GM23338 (cell line): ENCODE measurements around the gene IGF2R. TPM values are rescaled to one million over a fixed set of nuclear protein-coding genes. Genes with fewer than 3 reads are reported as not detected.

Source experiments
- ATAC-seq: fragments of 200-7000 bp; cut with Tn5 transposase; 3 replicates; pipeline ENCODE4 v1.9.1; 2020
- DNase-seq: peaks from one replicate; pipeline ENCODE4 v3.0.0-alpha.2; 2015; ENCODE audit warnings: low spot score
- H2AFZ ChIP-seq: fragments of 200-600 bp; sonication (generic); 2 replicates; pipeline ENCODE4 v1.8.0; 2016; ENCODE audit warnings: antibody characterized with exemption, mild to moderate bottlenecking, moderate library complexity
- H3F3A ChIP-seq: fragments of 200-600 bp; sonication (generic); replicated peaks from 2 replicates; pipeline ENCODE4 v1.8.0; 2017; ENCODE audit warnings: antibody characterized with exemption, mixed run types, low read depth
- H3K27ac ChIP-seq: fragments of 200-600 bp; sonication (generic); 2 replicates; pipeline ENCODE4 v1.6.1; 2016; ENCODE audit warnings: low read depth
- H3K27me3 ChIP-seq: fragments of 200-600 bp; sonication (generic); 2 replicates; pipeline ENCODE4 v1.8.0; 2016; ENCODE audit warnings: mild to moderate bottlenecking, mixed run types, moderate library complexity; ENCODE audit not compliant: insufficient read depth
- H3K36me3 ChIP-seq: fragments of 200-600 bp; sonication (generic); 2 replicates; pipeline ENCODE4 v1.8.0; 2016; ENCODE audit warnings: mild to moderate bottlenecking; ENCODE audit not compliant: insufficient read depth
- H3K4me1 ChIP-seq: fragments of 200-600 bp; sonication (generic); 2 replicates; pipeline ENCODE4 v1.8.0; 2016; ENCODE audit warnings: mild to moderate bottlenecking, moderate library complexity; ENCODE audit not compliant: insufficient read depth
- H3K4me2 ChIP-seq: fragments of 200-600 bp; sonication (generic); 2 replicates; pipeline ENCODE4 v1.7.1; 2017; ENCODE audit warnings: mixed run types
- H3K4me3 ChIP-seq: fragments of 200-600 bp; sonication (generic); 2 replicates; pipeline ENCODE4 v1.6.1; 2016; ENCODE audit warnings: mixed run types
- H3K79me2 ChIP-seq: fragments of 200-600 bp; sonication (generic); replicated peaks from 2 replicates; pipeline ENCODE4 v1.8.0; 2017; ENCODE audit warnings: mild to moderate bottlenecking; ENCODE audit not compliant: insufficient read depth
- H3K9me2 ChIP-seq: fragments of 200-600 bp; sonication (generic); 2 replicates; pipeline ENCODE4 v1.8.0; 2017; ENCODE audit not compliant: insufficient read depth
- H4K20me1 ChIP-seq: fragments of 200-600 bp; sonication (generic); replicated peaks from 2 replicates; pipeline ENCODE4 v1.8.0; 2017; ENCODE audit warnings: mild to moderate bottlenecking; ENCODE audit not compliant: insufficient read depth
- H3K27ac Mint-ChIP-seq: 2 replicates; pipeline ENCODE4 v1.8.0; 2020; ENCODE audit warnings: inconsistent platforms, mild to moderate bottlenecking, moderate library complexity, mixed read lengths
- H3K27me3 Mint-ChIP-seq: 3 replicates; pipeline ENCODE4 v1.8.0; 2022; ENCODE audit warnings: low read depth, mild to moderate bottlenecking, moderate library complexity, mixed read lengths, inconsistent platforms; ENCODE audit not compliant: insufficient read depth, poor library complexity
- H3K36me3 Mint-ChIP-seq: 3 replicates; pipeline ENCODE4 v1.8.0; 2021; ENCODE audit warnings: low read depth, mild to moderate bottlenecking, inconsistent platforms, moderate library complexity, mixed read lengths
- H3K4me1 Mint-ChIP-seq: 3 replicates; pipeline ENCODE4 v1.8.0; 2020; ENCODE audit warnings: mild to moderate bottlenecking, inconsistent platforms, mixed read lengths
- H3K4me3 Mint-ChIP-seq: 3 replicates; pipeline ENCODE4 v1.8.0; 2021; ENCODE audit warnings: moderate library complexity, mild to moderate bottlenecking, inconsistent platforms, mixed read lengths
- H3K9me3 Mint-ChIP-seq: 3 replicates; pipeline ENCODE4 v1.8.0; 2020; ENCODE audit warnings: moderate library complexity, mild to moderate bottlenecking, inconsistent platforms, mixed read lengths
- CREB1 ChIP-seq: fragments of 250-450 bp; sonication (Bioruptor Pico); IDR thresholded peaks from 2 replicates; pipeline ENCODE4 v1.5.0; 2020; ENCODE audit warnings: low read depth, mild to moderate bottlenecking, moderate library complexity
- EZH2 ChIP-seq: fragments of 200-600 bp; sonication (generic); IDR thresholded peaks from one replicate; pipeline ENCODE4 v1.8.0; 2017; ENCODE audit warnings: antibody characterized with exemption, mild to moderate bottlenecking, low read depth; ENCODE audit not compliant: unreplicated experiment
- EZH2phosphoT487 ChIP-seq: fragments of 200-600 bp; sonication (generic); IDR thresholded peaks from one replicate; pipeline ENCODE4 v1.8.1; 2018; ENCODE audit warnings: antibody characterized with exemption; ENCODE audit not compliant: unreplicated experiment
- JUNB ChIP-seq: IDR thresholded peaks from one replicate; pipeline ENCODE4 v1.6.1; 2016; ENCODE audit warnings: antibody characterized with exemption; ENCODE audit not compliant: unreplicated experiment
- NANOG ChIP-seq: IDR thresholded peaks from 2 replicates; pipeline ENCODE4 v1.6.1; 2016; ENCODE audit warnings: antibody characterized with exemption, borderline replicate concordance
- POLR2AphosphoS5 ChIP-seq: IDR thresholded peaks from 2 replicates; pipeline ENCODE4 v1.6.1; 2016; ENCODE audit warnings: antibody characterized with exemption, low read depth
- REST ChIP-seq: IDR thresholded peaks from one replicate; pipeline ENCODE4 v1.6.1; 2018; ENCODE audit warnings: antibody characterized with exemption; ENCODE audit not compliant: unreplicated experiment
- STAT1 ChIP-seq: IDR thresholded peaks from one replicate; pipeline ENCODE4 v1.6.1; 2016; ENCODE audit warnings: antibody characterized with exemption; ENCODE audit not compliant: unreplicated experiment
- ZNF114 ChIP-seq: fragments of 250-450 bp; sonication (Bioruptor Pico); IDR thresholded peaks from 2 replicates; pipeline ENCODE4 v1.5.0; 2020; ENCODE audit warnings: mild to moderate bottlenecking, moderate library complexity
- ZNF331 ChIP-seq: fragments of 250-450 bp; sonication (Bioruptor Pico); IDR thresholded peaks from 2 replicates; pipeline ENCODE4 v1.5.0; 2020; ENCODE audit warnings: low read depth, mild to moderate bottlenecking, moderate library complexity
- polyA plus RNA-seq: library from polyadenylated mRNA; unstranded; fragments of >200 nt; fragmentation: Nextera tagmentation; extraction: Ambion mirVana; gene quantifications from 2 replicates; pipeline ENCODE4 v1.2.1, GENCODE V29; 2016
- total RNA-seq: library from RNA; depleted of rRNA; stranded (reverse); fragments of >200 nt; shearing (Covaris generic); gene quantifications from 2 replicates; pipeline ENCODE4 v1.2.3, GENCODE V29; 2014
- TF ChIP-seq, protein P1 (sequence below), 2 experiments: fragments of 200-600 bp in 1 of 2; sonication (generic) in 1 of 2; conservative IDR thresholded peaks; 2 replicates each; pipeline versions ENCODE4 v1.5.1 to v1.6.1; 2016 to 2017; ENCODE audit warnings: antibody characterized with exemption in 2 of 2, low read depth in 2 of 2, mild to moderate bottlenecking in 2 of 2, moderate library complexity in 1 of 2
- TF ChIP-seq, protein P2 (sequence below): IDR thresholded peaks from 2 replicates; pipeline ENCODE4 v1.6.1; 2016; ENCODE audit warnings: antibody characterized with exemption
- TF ChIP-seq, protein P3 (sequence below): fragments of 250-450 bp; sonication (Bioruptor Pico); IDR thresholded peaks from 2 replicates; pipeline ENCODE4 v1.5.0; 2020; ENCODE audit warnings: mild to moderate bottlenecking, moderate library complexity

IGF2R gene
- total and polyA plus RNA-seq, 2 experiments from 2014 or later = 12.5 to 76.4 TPM

- H3K9me3 Mint-ChIP-seq = peaks cover 6% of the 10 kb centered on the region; the same call in 2 of the 3 replicates
- no peak for DNase-seq
- H3K27me3 ChIP-seq = no peaks in the 10 kb centered on the region
- peaks cover 6% of the 10 kb centered on the region; the same call in 2 of the 3 replicates for H3K36me3 Mint-ChIP-seq
- no peaks in the 10 kb centered on the region for H3K4me1 Mint-ChIP-seq
- no peaks in the 10 kb centered on the region for H4K20me1 ChIP-seq
- no peaks in the 10 kb centered on the region for H3K36me3 ChIP-seq
- no peak overlapping the region for H2AFZ ChIP-seq
- no peaks in the 10 kb centered on the region for H3K79me2 ChIP-seq
- H3K4me1 ChIP-seq = no peaks in the 10 kb centered on the region
- ATAC-seq = no peak
- no peaks in the 10 kb centered on the region; the same call in 1 of the 2 replicates for H3K9me2 ChIP-seq
- no peaks in the 10 kb centered on the region for H3F3A ChIP-seq
- no peak overlapping the region for H3K27ac ChIP-seq
- H3K4me2 ChIP-seq = no peak overlapping the region
- H3K4me3 Mint-ChIP-seq = no peak overlapping the region
- no peak overlapping the region for H3K4me3 ChIP-seq
- TF ChIP-seq EZH2 (no peak), STAT1 (no peak), EZH2phosphoT487 (no peak), NANOG (no peak), CREB1 (CRISPR knock-in tag) (no peak), POLR2AphosphoS5 (no peak), REST (no peak), ZNF331 (CRISPR knock-in tag) (no peak), JUNB (no peak), ZNF114 (no peak)
- TF ChIP-seq, protein P1, sequence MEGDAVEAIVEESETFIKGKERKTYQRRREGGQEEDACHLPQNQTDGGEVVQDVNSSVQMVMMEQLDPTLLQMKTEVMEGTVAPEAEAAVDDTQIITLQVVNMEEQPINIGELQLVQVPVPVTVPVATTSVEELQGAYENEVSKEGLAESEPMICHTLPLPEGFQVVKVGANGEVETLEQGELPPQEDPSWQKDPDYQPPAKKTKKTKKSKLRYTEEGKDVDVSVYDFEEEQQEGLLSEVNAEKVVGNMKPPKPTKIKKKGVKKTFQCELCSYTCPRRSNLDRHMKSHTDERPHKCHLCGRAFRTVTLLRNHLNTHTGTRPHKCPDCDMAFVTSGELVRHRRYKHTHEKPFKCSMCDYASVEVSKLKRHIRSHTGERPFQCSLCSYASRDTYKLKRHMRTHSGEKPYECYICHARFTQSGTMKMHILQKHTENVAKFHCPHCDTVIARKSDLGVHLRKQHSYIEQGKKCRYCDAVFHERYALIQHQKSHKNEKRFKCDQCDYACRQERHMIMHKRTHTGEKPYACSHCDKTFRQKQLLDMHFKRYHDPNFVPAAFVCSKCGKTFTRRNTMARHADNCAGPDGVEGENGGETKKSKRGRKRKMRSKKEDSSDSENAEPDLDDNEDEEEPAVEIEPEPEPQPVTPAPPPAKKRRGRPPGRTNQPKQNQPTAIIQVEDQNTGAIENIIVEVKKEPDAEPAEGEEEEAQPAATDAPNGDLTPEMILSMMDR (conservative IDR thresholded peaks at IDR 0.05; ENCODE audit: low read depth in 2 of 2) = no peak
- TF ChIP-seq, protein P2, sequence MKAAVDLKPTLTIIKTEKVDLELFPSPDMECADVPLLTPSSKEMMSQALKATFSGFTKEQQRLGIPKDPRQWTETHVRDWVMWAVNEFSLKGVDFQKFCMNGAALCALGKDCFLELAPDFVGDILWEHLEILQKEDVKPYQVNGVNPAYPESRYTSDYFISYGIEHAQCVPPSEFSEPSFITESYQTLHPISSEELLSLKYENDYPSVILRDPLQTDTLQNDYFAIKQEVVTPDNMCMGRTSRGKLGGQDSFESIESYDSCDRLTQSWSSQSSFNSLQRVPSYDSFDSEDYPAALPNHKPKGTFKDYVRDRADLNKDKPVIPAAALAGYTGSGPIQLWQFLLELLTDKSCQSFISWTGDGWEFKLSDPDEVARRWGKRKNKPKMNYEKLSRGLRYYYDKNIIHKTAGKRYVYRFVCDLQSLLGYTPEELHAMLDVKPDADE = no peak
- TF ChIP-seq, protein P3, sequence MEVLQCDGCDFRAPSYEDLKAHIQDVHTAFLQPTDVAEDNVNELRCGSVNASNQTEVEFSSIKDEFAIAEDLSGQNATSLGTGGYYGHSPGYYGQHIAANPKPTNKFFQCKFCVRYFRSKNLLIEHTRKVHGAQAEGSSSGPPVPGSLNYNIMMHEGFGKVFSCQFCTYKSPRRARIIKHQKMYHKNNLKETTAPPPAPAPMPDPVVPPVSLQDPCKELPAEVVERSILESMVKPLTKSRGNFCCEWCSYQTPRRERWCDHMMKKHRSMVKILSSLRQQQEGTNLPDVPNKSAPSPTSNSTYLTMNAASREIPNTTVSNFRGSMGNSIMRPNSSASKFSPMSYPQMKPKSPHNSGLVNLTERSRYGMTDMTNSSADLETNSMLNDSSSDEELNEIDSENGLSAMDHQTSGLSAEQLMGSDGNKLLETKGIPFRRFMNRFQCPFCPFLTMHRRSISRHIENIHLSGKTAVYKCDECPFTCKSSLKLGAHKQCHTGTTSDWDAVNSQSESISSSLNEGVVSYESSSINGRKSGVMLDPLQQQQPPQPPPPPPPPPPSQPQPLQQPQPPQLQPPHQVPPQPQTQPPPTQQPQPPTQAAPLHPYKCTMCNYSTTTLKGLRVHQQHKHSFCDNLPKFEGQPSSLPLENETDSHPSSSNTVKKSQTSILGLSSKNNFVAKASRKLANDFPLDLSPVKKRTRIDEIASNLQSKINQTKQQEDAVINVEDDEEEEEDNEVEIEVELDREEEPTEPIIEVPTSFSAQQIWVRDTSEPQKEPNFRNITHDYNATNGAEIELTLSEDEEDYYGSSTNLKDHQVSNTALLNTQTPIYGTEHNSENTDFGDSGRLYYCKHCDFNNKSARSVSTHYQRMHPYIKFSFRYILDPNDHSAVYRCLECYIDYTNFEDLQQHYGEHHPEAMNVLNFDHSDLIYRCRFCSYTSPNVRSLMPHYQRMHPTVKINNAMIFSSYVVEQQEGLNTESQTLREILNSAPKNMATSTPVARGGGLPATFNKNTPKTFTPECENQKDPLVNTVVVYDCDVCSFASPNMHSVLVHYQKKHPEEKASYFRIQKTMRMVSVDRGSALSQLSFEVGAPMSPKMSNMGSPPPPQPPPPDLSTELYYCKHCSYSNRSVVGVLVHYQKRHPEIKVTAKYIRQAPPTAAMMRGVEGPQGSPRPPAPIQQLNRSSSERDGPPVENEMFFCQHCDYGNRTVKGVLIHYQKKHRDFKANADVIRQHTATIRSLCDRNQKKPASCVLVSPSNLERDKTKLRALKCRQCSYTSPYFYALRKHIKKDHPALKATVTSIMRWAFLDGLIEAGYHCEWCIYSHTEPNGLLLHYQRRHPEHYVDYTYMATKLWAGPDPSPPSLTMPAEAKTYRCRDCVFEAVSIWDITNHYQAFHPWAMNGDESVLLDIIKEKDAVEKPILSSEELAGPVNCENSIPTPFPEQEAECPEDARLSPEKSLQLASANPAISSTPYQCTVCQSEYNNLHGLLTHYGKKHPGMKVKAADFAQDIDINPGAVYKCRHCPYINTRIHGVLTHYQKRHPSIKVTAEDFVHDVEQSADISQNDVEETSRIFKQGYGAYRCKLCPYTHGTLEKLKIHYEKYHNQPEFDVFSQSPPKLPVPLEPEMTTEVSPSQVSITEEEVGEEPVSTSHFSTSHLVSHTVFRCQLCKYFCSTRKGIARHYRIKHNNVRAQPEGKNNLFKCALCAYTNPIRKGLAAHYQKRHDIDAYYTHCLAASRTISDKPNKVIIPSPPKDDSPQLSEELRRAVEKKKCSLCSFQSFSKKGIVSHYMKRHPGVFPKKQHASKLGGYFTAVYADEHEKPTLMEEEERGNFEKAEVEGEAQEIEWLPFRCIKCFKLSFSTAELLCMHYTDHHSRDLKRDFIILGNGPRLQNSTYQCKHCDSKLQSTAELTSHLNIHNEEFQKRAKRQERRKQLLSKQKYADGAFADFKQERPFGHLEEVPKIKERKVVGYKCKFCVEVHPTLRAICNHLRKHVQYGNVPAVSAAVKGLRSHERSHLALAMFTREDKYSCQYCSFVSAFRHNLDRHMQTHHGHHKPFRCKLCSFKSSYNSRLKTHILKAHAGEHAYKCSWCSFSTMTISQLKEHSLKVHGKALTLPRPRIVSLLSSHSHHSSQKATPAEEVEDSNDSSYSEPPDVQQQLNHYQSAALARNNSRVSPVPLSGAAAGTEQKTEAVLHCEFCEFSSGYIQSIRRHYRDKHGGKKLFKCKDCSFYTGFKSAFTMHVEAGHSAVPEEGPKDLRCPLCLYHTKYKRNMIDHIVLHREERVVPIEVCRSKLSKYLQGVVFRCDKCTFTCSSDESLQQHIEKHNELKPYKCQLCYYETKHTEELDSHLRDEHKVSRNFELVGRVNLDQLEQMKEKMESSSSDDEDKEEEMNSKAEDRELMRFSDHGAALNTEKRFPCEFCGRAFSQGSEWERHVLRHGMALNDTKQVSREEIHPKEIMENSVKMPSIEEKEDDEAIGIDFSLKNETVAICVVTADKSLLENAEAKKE (CRISPR knock-in tag) = no peak
- no peak overlapping the region for H3K27ac Mint-ChIP-seq
- H3K27me3 Mint-ChIP-seq = peaks cover 3% of the 10 kb centered on the region
Measured at GRCh38 chr6:160154471-160154870, 185.6 kb downstream of the IGF2R start.
